IPS DF 4.7 (cell line): Measurements from ENCODE around the gene RNF144A.
"Not testable (repeated sequence)": the region's sequence is repeated elsewhere in the genome, so short reads cannot be mapped to it uniquely, and the experiment has no call there.

ENCODE experiments used
- DNase-seq: peaks from one replicate; pipeline ENCODE4 v3.0.0-alpha.2; 2013; ENCODE audit warnings: low spot score; ENCODE audit errors: extremely low read depth

Gene RNF144A

DNA sequence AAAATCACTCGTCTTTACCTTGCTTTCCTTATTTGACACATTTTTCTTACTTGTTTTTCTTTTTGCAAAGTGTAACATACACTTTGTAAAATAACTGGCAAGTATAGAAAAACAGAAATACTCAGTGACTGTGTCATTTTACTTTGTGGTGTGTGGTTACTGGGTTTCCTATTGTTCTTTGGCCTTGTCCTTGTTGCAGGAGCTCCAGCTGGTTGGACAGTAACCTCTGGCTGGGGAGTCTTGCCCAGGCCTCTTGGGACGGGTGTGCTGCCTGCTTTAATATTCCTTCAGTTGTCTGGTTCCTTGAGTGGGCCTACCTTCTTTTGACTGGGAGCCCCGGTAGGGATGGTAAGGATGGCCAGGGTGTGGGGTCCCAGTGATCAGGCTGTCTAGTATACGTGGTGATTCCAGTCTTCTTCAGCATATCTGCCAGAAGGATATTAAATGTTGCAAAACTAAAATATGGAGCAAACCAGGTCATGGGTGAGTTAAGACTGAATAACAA, 53.8 kb downstream of the RNF144A start:
- no peak for DNase-seq

DNA sequence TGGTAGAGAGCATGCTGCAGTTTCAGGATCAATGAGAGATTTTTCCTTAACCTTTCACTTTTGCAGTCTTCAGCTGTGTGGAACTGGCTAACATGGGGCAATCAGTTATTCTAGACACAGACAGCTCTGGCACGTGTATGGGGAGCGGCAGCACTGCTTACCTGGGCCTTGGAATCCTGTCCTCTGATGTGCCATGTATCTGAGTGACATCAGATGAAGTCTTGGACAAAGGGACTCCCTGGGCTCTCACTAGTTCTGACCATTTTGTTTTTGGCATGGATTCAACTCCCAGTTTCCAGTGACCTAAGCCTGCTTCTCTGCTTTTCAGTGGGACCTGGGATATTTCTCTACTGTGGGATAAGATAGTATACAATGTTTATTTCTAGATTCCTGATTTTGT, 54.3 kb downstream of the RNF144A start:
- DNase-seq, result no peak

DNA sequence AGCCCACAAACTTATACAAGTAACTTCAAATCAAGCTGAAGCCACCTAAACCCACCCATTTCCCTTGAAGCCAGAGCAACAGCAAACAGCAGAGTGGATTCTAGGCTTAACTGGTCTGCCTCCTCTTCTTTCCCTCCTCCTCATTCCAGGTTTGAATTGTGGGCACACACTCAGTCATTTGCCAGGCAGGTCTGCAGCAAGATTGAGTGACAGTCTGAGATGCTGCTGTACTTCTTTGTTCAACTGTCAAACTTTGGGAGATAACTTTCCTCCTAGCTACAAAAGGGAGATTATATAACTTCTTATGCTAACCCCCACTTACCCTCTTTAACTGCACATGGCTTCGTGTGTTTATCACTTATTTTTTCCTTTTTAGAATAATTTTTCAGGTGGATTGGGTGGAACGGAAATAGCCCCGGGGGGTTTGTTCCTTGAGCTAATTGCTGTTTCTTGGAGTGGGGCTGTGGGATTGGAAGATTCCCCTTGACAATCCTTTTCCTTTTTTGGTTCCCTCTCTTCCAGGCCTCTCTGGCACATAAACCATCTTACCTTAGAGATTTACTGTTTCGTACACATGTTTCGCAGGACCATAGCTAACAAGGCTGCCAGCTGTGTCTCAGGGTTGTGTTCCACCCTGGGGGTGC, 55.0 kb downstream of the RNF144A start:
- no peak for DNase-seq

DNA sequence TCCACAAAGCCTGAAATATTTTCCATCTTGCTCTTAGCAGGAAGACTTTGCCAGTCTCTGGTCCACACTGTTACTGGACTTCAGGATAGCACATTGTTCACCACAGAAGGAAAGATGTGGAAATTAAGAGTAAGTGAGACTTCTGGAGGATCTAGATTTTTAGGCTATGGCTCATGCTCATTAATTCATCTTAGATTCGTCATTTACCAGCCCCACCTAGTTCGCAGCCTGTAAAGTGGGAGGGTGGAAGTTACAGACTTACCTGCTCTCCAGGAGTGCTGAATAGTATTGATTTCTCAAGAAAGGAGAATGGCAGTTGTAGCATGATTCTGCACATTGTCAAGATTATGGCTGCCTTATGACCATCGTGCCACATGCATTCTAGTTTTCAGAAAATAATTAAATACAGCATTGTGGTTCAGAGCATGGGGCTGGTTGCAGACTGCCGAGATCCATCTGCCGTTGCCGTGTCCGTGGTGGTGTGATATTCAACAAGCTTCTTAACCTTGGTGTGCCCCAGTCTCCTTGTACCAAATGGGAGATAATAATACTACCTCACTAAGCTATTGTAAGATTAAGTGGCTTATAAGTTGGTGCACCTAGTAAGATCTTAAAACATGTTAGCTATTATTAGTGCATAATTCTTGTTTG, 56.8 kb downstream of the RNF144A start:
- no peak for DNase-seq

- no peak for DNase-seq
Measured at GRCh38 chr2:6975988-6976387, 58.8 kb downstream of the RNF144A start.

DNA sequence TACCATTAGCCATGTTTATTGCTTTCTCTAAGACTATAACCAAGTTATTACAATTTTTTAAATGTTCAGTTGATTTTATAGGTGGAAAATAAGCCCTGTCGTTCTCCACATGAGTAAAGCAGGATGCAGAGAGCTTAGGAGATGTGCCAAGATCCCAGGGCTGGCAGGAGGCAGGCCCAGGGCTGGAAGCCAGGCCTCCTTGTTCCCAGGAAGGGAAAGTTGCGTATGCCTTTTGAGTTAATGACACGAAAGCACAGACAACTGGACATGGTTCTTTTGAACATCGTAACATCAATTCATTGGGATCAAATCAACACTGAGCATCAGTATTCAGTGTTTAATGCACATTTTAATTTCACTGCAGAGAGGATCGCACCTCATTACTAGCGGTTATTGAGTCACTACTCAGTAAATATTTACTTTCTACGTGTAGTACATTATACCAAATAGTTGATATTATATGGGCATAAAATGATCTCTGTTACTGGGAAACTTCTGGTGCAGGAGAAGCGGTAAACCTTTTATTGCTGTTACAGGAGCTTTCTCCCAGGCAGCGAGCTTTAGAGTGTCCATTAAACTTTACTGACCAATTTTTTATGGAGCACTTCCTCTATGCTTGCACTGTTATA, 60.0 kb downstream of the RNF144A start:
- no peak for DNase-seq

DNA sequence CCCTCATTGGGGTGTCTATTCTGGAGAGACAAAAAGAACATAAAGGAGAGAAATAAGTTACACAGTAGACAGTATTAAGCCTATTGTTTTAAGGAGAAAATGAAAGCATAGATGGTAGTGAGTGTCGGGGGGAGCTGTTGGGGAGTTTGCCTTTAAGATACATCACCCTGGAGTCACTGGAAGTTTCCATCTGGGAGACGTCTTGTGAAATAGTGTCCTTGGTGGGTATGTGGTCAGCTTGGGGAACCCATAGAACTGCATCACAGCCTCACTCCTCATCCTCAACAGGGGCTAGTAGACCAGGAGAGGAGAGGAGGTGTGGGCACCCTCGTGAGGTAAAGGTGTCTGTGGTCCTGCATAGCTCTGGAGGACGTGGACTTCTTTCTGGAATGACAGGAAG, 60.6 kb downstream of the RNF144A start:
- no peak for DNase-seq

DNA sequence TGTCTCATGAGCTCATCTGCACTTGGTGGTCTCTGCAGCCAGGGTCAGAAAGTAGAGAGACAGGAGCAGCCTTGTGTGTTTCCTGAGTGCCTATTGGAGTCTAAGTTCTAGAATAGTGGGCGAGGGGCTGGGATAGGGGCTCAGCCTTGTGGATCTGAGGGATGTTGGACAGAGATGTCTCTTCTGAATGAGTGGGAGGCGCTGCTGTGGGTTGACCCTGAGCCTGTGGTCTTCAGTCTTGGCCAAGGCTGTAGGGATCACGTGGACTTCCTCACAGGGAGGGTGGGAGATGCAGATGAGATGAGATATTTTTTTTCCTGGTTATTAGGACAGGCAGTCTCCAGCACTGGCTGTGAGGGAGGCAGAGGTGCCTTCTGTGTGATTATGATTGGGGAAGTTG, 61.8 kb downstream of the RNF144A start:
- DNase-seq, result no peak

- no peak for DNase-seq
Measured at GRCh38 chr2:6982449-6982848, 65.2 kb downstream of the RNF144A start.

DNA sequence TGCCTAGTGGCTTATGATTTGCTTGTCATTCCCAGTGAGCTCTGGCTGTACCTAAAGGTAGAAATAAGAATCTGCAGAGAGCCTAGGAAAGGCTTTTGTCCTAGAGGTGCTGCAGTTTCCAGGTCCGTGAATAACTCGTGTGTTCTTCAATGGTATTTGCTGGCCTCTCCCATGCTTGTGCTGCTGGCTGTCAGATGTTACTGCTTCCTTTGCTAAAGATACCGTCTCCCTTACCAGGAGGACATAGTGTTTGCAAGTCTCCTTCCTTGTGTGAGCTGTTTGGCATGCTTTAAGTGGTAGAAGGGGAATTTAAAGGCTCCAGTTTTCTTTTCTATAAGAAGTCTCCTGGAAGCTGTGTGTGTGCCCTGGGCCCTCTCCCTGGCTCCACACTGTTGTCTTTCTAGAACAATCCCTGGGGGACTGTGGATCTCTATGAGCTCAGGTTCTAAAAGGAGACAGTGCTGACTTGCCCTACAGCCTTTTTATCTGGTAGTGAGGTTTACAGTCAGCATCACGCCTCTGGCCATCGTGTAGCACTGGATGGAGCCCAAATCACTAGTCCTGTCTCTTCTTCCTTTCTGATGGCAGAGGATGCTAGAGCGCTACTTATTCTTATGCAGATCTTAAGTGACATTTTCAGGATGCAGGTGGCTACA, 65.8 kb downstream of the RNF144A start:
- no peak for DNase-seq

- no peak for DNase-seq
Measured at GRCh38 chr2:6986301-6986911, 69.2 kb downstream of the RNF144A start.

GRCh38 chr2:6986912-6987361, 69.7 kb downstream of the RNF144A start:
- no peak for DNase-seq

- no peak for DNase-seq
Measured at GRCh38 chr2:6990871-6991270, 73.7 kb downstream of the RNF144A start.

- DNase-seq, result no peak
Measured at GRCh38 chr2:6992794-6993228, 75.6 kb downstream of the RNF144A start.

DNA sequence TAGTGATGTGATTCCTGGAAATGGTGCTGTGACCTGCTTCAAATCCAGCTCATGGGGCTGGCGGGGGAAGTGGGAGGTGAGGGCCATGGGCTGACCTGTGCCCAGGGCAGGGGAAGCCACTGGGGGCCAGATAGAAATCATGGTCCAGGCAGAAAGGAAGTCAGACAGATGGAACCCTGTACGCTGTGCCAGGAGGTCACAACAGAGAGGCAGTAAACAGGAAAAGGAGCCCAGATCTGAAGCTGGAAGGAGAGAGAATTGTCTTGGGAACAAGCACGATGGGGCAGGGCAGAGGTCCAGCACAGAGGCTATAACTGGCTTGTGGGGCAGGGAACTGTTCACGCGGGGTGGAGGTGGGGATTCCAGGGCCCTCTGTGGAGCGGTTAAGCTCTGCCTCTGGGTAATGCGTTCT, 76.0 kb downstream of the RNF144A start:
- no peak for DNase-seq

DNA sequence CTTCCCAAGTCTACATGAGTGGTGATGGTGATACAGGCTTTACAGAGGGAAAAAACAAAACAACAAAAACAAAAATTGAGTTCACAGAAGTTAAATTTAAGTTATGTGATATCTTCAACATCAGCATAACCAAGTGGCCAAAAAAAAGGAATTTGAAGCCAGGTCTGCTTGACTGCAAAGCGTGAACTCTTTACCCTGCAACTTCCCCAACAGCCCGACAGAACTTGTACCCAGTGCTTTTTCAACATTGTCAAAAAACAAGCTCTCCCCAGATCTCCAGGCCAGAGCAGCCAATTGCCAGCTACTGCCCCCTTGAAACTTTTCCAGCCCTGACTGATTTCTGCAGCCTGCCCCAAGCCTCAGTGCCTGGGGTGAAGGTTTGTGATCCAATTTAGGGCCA, 76.7 kb downstream of the RNF144A start:
- DNase-seq, result no peak

DNA sequence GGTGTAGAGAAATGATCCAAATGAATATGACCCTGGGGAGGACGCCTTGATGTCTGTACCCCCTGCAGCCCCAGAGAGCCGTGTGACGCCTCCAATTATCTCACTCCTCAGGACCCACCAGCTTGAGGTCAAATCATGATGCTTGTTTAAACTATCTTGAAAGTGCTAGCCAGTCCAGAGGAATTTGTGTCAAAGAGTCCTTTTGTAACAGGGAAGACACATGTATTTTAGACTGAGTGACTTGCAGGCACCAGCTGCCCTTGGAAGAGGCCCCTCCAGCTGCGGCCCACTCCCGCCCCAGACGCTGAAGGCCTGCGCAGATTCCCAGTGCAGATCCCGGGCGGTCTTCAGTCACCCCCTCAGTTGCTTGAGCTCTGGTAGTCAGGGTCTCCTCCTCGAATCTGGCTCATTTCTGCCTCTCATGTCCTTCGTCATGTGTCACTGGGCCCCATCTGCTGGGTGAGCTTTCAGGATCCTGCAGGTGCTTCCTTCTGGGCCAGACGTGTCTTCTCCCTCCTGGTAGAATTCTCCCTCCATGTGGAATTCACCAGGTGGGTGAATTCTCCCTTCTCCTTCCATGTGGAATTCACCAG, 77.4 kb downstream of the RNF144A start:
- no peak for DNase-seq

GRCh38 chr2:6995391-6996097, 78.3 kb downstream of the RNF144A start:
- DNase-seq, result no peak

DNA sequence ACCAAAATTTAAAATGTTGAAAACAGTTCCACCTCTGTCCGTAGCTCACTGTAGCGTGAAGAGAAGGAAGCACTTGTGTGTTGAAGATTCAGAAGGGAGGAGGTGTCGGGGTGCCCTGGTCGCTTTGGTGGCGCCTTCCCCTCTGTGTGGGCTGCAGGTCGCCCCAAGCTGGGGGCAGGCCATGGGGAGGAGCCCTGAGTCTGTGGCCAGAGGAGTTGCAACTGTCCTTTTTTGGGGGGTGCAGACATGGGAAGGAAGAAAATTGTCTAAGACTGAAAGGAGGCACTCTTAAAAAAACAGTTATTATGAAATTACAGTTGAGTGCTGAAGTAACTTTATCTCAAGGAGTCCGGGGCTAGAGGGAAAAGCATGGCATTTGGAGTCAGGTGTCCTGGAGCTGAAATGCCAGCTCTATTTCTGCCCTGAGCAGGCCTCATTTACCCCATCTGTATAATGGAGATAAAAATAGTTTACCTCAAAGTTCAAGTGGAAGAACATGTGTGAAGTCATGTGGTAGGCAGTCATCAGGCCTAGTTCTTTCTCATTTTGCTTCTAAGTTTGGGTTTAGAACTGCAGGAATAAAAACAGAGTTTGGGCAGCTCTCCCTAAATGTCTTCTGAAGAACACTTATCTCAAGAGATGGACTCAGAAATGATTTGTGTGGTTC, 82.1 kb downstream of the RNF144A start:
- DNase-seq, result no peak

DNA sequence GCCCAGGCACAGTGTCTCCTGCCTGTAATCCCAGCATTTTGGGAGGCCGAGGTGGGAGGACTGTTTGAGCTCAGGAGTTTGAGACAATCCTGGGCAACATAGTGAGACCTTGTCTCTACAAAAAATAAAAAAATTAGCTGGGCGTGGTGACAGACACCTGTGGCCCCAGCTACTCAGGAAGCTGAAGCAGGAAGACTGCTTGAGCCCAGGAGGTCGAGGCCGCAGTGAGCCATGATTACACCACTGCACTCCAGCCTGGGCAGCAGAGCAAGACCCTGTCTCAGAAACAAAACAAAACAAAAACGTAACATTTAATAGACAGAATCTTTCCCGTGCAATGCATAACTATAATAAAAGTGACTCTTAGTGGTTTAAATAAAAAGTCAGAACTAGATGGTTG, 84.2 kb downstream of the RNF144A start:
- not testable (repeated sequence) for DNase-seq
